NCI-H1694 treated with DMSO at 0.1 percent for 48 hours (cell line): Measurements from ENCODE around the gene SALL3.

ENCODE experiments used
- DNase-seq: peaks from one replicate; lab custom pipeline; 2025; lab: John Stamatoyannopoulos, UW

The SALL3 gene

GRCh38 chr18:78980777-78981380 is 1.3 kb downstream of the SALL3 start:
- no peak for DNase-seq

GRCh38 chr18:78981394-78981831 is 1.8 kb downstream of the SALL3 start:
- DNase-seq: no peak

GRCh38 chr18:78981989-78982620 is 2.5 kb downstream of the SALL3 start:
- no peak for DNase-seq

GRCh38 chr18:78983512-78983911 is 3.9 kb downstream of the SALL3 start:
- DNase-seq: no peak

GRCh38 chr18:78984941-78985784 is 5.5 kb downstream of the SALL3 start:
- DNase-seq: no peak

GRCh38 chr18:78986018-78986481 is 6.4 kb downstream of the SALL3 start:
- DNase-seq: no peak

- no peak for DNase-seq
Measured at GRCh38 chr18:78991446-78991845, 11.8 kb downstream of the SALL3 start.

- DNase-seq: no peak
Measured at GRCh38 chr18:78992041-78993011, 12.7 kb downstream of the SALL3 start.

GRCh38 chr18:78993014-78993926 is 13.7 kb downstream of the SALL3 start:
- no peak for DNase-seq

- no peak for DNase-seq
Measured at GRCh38 chr18:78994000-78994399, 14.4 kb downstream of the SALL3 start.

- no peak for DNase-seq
Measured at GRCh38 chr18:78994531-78994930, 14.9 kb downstream of the SALL3 start.

GRCh38 chr18:78994977-78995582 is 15.5 kb downstream of the SALL3 start:
- DNase-seq: no peak

- no peak for DNase-seq
Measured at GRCh38 chr18:78995740-78996395, 16.2 kb downstream of the SALL3 start.

GRCh38 chr18:78996741-78997490 is 17.3 kb downstream of the SALL3 start:
- no peak for DNase-seq

GRCh38 chr18:78998371-78999071 is 18.9 kb downstream of the SALL3 start:
- no peak for DNase-seq

GRCh38 chr18:78999939-79000338 is 20.3 kb downstream of the SALL3 start:
- no peak for DNase-seq

- no peak for DNase-seq
Measured at GRCh38 chr18:79000997-79001396, 21.4 kb downstream of the SALL3 start.

GRCh38 chr18:79005653-79006052 is 26.0 kb downstream of the SALL3 start:
- no peak for DNase-seq
